ENCODE results near the gene HSFX3. TPM values are rescaled to one million over a fixed set of nuclear protein-coding genes. Genes with fewer than 3 reads are reported as not detected.

The HSFX3 gene
- total RNA-seq, 1 experiment from 2014 or later: not detected

- Histone ChIP-seq H3K36me3 (ENCODE audit: insufficient read depth, low read length, poor library complexity, severe bottlenecking) (peaks cover 2% of the 10 kb centered on the region), H3K4me3 (ENCODE audit: low read depth, low read length, poor library complexity, severe bottlenecking) (no peak overlapping the region), H3K27me3 (replicated peaks; ENCODE audit: insufficient read depth, low read depth, low read length, poor library complexity) (no peaks in the 10 kb centered on the region), H3K9me3 (ENCODE audit: low read depth, low read length, poor library complexity, severe bottlenecking) (no peaks in the 10 kb centered on the region), H3K27ac (ENCODE audit: low read depth, low read length, poor library complexity, severe bottlenecking) (no peak overlapping the region), H3K4me1 (ENCODE audit: insufficient read depth, low read length, poor library complexity, severe bottlenecking) (no peaks in the 10 kb centered on the region)
- intact Hi-C loops (cut with micrococcal nuclease; ENCODE audit: unreplicated experiment): no loop called here
- TF ChIP-seq CTCF (conservative IDR thresholded peaks at IDR 0.05; ENCODE audit: low read depth, low read length) (no peak), EZH2 (IDR thresholded peaks at IDR 0.05; ENCODE audit: borderline replicate concordance, low read depth, low read length, poor library complexity, severe bottlenecking) (no peak)
- POLR2A ChIA-PET (ENCODE audit: low non-redundant PET): no interaction called here
- CTCF ChIA-PET: no interaction called here
- no peak for DNase-seq (ENCODE audit: low spot score)
- no TSS peak for BruUV-seq (replicated peaks)
Measured at GRCh38 chrX:149506349-149506748, 43.4 kb downstream of the HSFX3 start.

GRCh38 chrX:149505671-149506070 is 44.1 kb downstream of the HSFX3 start:
- no peaks in the 10 kb centered on the region for H3K4me1 ChIP-seq (ENCODE audit: insufficient read depth, low read length, poor library complexity, severe bottlenecking)
- intact Hi-C loops (cut with micrococcal nuclease; ENCODE audit: unreplicated experiment): no loop called here
- no peaks in the 10 kb centered on the region for H3K27me3 ChIP-seq (replicated peaks; ENCODE audit: insufficient read depth, low read depth, low read length, poor library complexity)
- no TSS peak for BruUV-seq (replicated peaks)
- no peak for DNase-seq (ENCODE audit: low spot score)
- ChIA-PET POLR2A (ENCODE audit: low non-redundant PET) (no interaction called here), CTCF (no interaction called here)
- H3K36me3 ChIP-seq (ENCODE audit: insufficient read depth, low read length, poor library complexity, severe bottlenecking): peaks cover 4% of the 10 kb centered on the region
- no peak overlapping the region for H3K27ac ChIP-seq (ENCODE audit: low read depth, low read length, poor library complexity, severe bottlenecking)
- H3K9me3 ChIP-seq (ENCODE audit: low read depth, low read length, poor library complexity, severe bottlenecking): no peaks in the 10 kb centered on the region
- H3K4me3 ChIP-seq (ENCODE audit: low read depth, low read length, poor library complexity, severe bottlenecking): peak overlapping the region; percentile 54
- TF ChIP-seq EZH2 (IDR thresholded peaks at IDR 0.05; ENCODE audit: borderline replicate concordance, low read depth, low read length, poor library complexity, severe bottlenecking) (no peak), CTCF (conservative IDR thresholded peaks at IDR 0.05; ENCODE audit: low read depth, low read length) (no peak)

GRCh38 chrX:149504915-149505651 is 44.6 kb downstream of the HSFX3 start, which contains the start of gene IDS:
TSS of gene IDS (minus strand) at chrX:149505306. CDS start at chrX:149505137, 169 bp downstream.
- H3K27me3 ChIP-seq (replicated peaks; ENCODE audit: insufficient read depth, low read depth, low read length, poor library complexity): no peaks in the 10 kb centered on the region
- H3K9me3 ChIP-seq (ENCODE audit: low read depth, low read length, poor library complexity, severe bottlenecking): no peaks in the 10 kb centered on the region
- H3K4me1 ChIP-seq (ENCODE audit: insufficient read depth, low read length, poor library complexity, severe bottlenecking): no peaks in the 10 kb centered on the region
- peak within 1 kb of the TSS; percentile 69 for H3K27ac ChIP-seq (ENCODE audit: low read depth, low read length, poor library complexity, severe bottlenecking)
- ChIA-PET POLR2A (ENCODE audit: low non-redundant PET) (no interaction called here), CTCF (no interaction called here)
- BruUV-seq (replicated peaks): no TSS peak
- TF ChIP-seq EZH2 (IDR thresholded peaks at IDR 0.05; ENCODE audit: borderline replicate concordance, low read depth, low read length, poor library complexity, severe bottlenecking) (no peak), CTCF (conservative IDR thresholded peaks at IDR 0.05; ENCODE audit: low read depth, low read length) (no peak)
- peak within 1 kb of the TSS; percentile 54 for H3K4me3 ChIP-seq (ENCODE audit: low read depth, low read length, poor library complexity, severe bottlenecking)
- peaks cover 6% of the 10 kb centered on the region for H3K36me3 ChIP-seq (ENCODE audit: insufficient read depth, low read length, poor library complexity, severe bottlenecking)
- DNase-seq (ENCODE audit: low spot score): peak; percentile 91
- intact Hi-C loops (cut with micrococcal nuclease; ENCODE audit: unreplicated experiment): no loop called here
